HS-5 (cell line): Measurements from ENCODE around the gene FAM170B.

Experiments used
- DNase-seq: peaks from one replicate; pipeline ENCODE4 v3.0.0-alpha.2; 2012; ENCODE audit warnings: low read depth

The FAM170B gene

DNA sequence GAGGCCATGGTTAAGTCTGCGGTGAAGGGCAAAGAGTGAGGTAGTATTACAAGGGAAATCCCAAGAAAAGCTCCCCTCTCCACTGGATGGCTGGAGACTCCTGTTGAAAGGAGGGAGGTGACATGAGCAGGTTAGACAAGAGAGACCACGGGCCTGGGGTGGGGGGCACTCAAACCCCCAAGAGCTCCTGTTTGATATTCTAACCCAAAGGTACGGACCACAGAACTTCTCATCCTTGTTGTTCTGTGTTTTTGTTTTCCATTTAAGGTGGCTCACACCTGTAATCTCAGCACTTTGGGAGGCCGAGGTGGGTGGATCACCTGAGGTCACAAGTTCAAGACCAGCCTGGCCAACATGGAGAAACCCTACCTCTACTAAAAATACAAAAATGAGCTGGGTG lies 30.1 kb downstream of the FAM170B start:
- DNase-seq: no peak

- no peak for DNase-seq
Measured at GRCh38 chr10:49099046-49099445, 34.8 kb downstream of the FAM170B start.

- no peak for DNase-seq
Measured at GRCh38 chr10:49096890-49097445, 36.9 kb downstream of the FAM170B start.

DNA sequence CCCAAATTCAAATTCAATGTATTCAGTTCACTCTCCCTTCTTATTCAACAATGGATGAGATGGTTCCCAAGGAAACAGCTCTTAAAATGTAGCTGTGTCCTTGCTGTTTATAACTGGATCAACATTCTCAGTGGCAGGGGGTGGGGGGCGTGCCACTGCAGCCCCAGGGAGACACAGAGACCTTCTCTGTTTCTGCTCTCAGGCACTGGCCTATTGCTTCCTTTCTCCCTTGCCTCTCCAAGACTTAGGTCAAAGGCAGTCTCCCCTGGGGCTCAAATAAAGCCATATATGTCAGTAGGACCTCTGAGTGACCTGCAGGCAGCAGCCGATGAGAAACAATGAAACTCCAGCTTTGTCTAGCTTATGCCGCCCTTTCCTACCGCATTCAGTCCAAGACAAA lies 39.2 kb downstream of the FAM170B start:
- no peak for DNase-seq

DNA sequence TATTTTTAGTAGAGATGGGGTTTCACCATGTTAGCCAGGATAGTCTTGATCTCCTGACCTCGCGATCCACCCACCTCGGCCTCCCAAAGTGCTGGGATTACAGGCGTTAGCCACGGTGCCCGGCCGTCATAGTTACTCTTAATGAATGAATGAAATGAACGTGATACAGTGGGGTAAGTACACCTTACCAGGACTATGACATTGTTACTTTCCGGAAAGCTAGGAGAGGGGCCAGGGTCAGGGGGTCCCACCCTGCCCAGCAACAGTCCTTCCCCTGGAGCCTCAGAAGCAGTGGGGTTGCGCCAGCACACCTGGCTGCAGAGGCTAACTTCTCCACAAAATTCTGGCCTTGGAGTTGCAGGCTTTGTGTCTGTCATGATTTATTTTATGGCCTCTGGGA lies 39.9 kb downstream of the FAM170B start:
- DNase-seq: no peak

DNA sequence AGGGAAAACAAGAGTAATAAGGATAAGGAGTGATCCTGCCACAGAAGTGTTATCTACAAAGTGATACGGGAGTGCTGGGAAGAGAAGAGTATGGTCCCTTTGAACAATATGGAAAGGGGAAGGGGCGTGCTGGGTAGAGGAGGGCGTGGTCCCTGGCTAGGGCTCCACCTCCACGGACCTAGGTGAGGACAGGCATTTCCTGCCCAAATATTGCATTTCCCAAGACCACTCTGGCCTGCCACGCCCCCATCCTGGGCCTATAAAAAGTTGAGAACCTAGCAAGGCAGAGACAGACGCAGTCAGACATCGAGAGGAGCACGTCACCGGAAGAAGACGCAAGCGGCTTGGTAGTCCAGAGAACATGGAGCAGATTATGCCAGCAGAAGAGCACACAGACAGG lies 41.3 kb downstream of the FAM170B start:
- DNase-seq: no peak

- no peak for DNase-seq
Measured at GRCh38 chr10:49091450-49092210, 42.2 kb downstream of the FAM170B start.

DNA sequence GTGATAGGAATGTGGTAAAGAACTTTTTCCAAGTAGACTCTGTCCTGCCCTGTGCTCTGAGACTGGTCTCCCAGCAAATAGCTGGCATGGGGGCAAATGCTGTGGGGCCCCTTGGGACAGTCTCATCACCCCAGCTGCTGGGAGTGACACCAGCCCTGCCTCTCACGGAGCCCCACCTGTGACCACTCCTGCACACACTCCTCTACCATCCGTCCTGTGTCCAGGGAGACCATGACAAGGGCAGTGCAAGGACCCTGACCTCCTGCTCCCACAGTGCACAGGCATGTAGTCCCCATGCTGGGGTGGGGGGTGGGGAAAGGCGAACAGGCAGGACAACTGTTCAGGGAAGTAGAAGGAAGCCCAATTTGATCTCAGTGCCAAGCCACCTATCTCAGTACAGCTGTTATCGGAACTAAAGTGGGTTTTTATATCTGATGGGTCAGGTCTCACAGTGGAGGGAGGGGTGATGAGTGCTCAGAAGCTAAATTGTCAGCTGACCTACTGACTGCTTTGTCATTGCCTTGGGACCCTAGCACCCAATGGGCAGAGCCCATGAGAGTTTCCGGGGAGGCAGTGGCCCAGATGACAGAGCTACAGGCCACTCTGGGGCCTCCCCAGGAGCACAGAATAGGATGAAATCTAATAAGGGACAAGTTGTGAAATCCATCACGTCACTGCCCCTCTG lies 43.0 kb downstream of the FAM170B start:
- no peak for DNase-seq

DNA sequence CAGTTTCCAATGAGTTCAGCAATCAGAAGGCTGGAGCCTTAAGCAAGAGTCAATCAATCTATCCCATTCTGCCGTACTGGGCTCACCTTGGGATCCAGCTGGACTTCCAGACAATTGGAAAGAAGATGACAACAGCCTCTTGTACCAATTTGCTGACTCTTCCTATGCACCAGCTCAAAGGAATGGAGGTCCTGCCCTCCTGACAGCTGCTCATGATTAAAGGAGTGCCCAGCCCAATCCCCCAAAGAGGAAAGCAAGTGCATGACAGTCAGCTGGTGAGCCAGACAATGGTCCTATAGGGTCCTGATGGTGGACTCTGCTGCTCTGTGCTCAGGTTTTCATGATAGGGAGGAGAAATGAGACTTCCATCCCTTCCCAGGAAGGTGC lies 43.6 kb downstream of the FAM170B start:
- DNase-seq: no peak

GRCh38 chr10:49089557-49090188 lies 44.1 kb downstream of the FAM170B start:
- no peak for DNase-seq

DNA sequence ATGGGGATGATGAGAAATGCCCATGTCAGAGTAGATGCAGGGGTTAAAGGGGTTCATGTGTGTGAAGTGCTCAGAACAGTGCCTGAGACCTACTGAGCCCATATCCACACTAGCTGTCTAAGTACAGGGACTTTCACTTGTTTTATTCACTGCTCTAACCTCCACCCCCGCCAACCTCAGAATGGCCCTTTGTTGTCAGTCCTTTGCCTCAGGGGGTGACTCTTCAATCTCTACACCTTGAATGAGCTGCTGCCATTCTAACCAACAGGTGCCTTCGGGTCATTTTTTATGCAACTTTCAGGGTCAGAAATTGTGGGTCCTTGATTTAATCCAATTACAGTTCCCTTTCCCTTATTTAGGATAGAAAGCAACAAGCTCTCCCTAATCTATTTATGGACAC lies 44.7 kb downstream of the FAM170B start:
- DNase-seq: no peak

- no peak for DNase-seq
Measured at GRCh38 chr10:49086889-49087288, 46.9 kb downstream of the FAM170B start.

DNA sequence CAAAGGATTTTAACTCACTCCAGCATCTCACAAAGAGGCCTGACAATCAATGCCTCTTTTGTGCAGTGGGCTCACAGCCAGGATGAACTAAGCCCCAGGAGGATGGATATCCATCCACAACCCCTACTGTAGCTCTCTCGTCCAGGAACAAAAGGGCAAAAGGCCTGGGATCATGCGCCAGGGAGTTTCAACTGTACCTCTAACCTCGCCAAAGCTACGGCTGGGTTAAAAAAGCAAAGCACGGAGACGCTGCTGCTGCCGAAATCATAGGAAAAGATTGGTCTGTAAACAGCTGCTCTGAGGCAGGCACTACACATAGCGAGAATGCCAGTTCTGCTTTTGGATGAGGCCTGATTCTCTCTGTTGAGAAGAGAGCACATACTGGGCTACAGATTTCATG lies 50.6 kb downstream of the FAM170B start:
- DNase-seq: no peak

DNA sequence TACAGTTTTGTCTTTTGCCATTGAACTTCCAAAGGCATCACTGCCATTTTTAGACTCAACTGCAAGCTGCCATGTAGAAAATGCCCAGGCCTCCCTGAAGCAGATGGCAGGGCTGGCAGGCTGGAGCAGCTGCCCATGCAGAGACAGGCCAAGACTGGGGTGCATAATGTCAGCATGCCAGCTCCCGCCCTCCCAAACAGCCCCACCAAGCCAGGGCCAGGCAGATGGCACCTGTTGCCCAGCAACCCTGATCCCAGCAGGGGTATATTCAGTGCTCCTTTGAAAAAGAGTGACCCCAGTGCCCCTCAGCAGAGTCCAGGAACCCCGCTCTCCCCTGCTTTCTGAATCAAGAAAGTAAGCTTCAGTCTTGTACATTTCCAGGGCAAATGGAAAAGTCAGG lies 51.1 kb downstream of the FAM170B start:
- no peak for DNase-seq

DNA sequence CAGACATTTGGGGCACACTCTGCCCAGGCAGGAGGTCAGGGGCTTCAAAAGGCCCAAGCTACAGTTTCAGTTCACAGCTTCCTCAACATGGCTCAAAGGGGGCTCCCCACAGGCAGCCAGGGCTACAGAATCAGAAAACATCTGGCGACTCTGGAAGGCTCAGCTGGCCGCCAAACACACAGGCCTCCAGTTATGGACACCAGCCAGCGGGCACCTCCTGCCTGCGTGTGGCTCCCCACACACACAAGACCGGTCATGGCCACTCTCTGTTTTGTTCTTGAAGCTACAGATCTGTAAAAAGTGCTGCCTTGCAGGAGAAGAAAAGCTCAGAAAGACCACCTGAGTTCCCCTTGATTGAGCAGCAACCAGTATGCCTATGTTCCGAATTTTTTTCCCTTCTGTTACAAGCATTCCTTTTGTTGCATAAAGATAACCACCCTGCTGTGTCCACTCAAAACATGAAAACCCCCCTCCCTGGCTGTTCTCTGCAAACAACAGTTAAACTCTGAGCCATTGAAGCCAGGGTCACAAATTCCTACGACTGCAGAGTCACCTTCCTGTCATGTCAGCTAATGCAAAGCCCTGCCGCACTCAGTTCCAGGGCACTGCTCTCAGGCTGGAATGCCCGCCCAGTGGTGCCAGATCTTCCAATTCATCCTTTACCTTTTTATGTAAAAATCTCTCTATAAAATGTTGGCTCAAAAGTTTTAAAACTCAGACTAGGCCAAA lies 52.1 kb downstream of the FAM170B start:
- DNase-seq: no peak
